HCT116 (cell line): ENCODE measurements around the gene COL16A1. TPM values are rescaled to one million over a fixed set of nuclear protein-coding genes. Genes with fewer than 3 reads are reported as not detected.

ENCODE experiments used
- ATAC-seq: fragments of 200-7000 bp; cut with Tn5 transposase; 2 replicates; pipeline ENCODE4 v1.9.1; 2020; ENCODE audit warnings: mild to moderate bottlenecking, moderate library complexity
- BruUV-seq: library from RNA; stranded (reverse); fragments of 400-500 nt; replicated peaks from 2 replicates; lab custom pipeline; 2021; lab: Mats Ljungman, UMichigan
- CTCF ChIA-PET: fragments of 300-600 bp; sonication (Branson Sonifier 250); formaldehyde crosslinking; loops from one replicate; lab custom pipeline; 2021; ENCODE audit warnings: antibody characterized with exemption; lab: Charles Lee
- POLR2A ChIA-PET: fragments of 300-600, 350-600 bp; sonication (Branson Sonifier 250); formaldehyde crosslinking; loops from one replicate; lab custom pipeline; 2021; ENCODE audit warnings: antibody characterized with exemption; lab: Charles Lee
- RAD21 ChIA-PET, 2 experiments: fragments of 300-600 bp; sonication (Branson Sonifier 250); formaldehyde crosslinking; loops; one replicate each; lab custom pipeline; 2023; ENCODE audit warnings: low total read pairs in 2 of 2; ENCODE audit not compliant: uncharacterized antibody in 2 of 2, unreplicated experiment in 2 of 2, low non-redundant PET in 1 of 2; lab: Charles Lee
- DNase-seq: peaks from one replicate; pipeline ENCODE4 v3.0.0-alpha.2; 2010; ENCODE audit warnings: low read depth, low spot score
- H2AFZ ChIP-seq: fragments of 200-600 bp; shearing (Covaris generic), sonication (generic); 2 replicates; pipeline ENCODE4 v1.6.1; 2017; ENCODE audit warnings: low read depth, mixed run types, mixed read lengths, antibody characterized with exemption, low read length; ENCODE audit not compliant: poor library complexity, severe bottlenecking
- H3K27ac ChIP-seq: 2 replicates; pipeline ENCODE4 v1.5.1; 2012; ENCODE audit warnings: low read depth, low read length
- H3K27me3 ChIP-seq: fragments of 200-600 bp; sonication (generic); 2 replicates; pipeline ENCODE4 v1.6.1; 2016; ENCODE audit warnings: mixed run types, low read length, mixed read lengths; ENCODE audit not compliant: insufficient read depth
- H3K36me3 ChIP-seq, 2 experiments: fragments of 200-500 bp in 1 of 2; fragments of 200-600 bp in 1 of 2; sonication (Bioruptor generic) in 1 of 2; sonication (generic) in 1 of 2; 2 replicates each; pipeline versions ENCODE4 v1.5.1 to v1.6.1; 2014 to 2016; ENCODE audit warnings: low read length in 2 of 2, inconsistent platforms in 1 of 2, mixed read lengths in 1 of 2, mixed run types in 1 of 2; ENCODE audit not compliant: insufficient read depth in 2 of 2, control insufficient read depth in 1 of 2
- H3K4me1 ChIP-seq, 2 experiments: fragments of 200-600 bp in 1 of 2; sonication (generic) in 1 of 2; 2 replicates each; pipeline versions ENCODE4 v1.5.1 to v1.6.1; 2012 to 2017; ENCODE audit warnings: low read length in 2 of 2, inconsistent platforms in 1 of 2, mild to moderate bottlenecking in 1 of 2, mixed read lengths in 1 of 2, mixed run types in 1 of 2, moderate library complexity in 1 of 2; ENCODE audit not compliant: insufficient read depth in 2 of 2, control insufficient read depth in 1 of 2
- H3K4me2 ChIP-seq: fragments of 200-600 bp; sonication (generic); 2 replicates; pipeline ENCODE4 v1.6.1; 2017; ENCODE audit warnings: mixed run types, low read length, mixed read lengths
- H3K4me3 ChIP-seq, 2 experiments: fragments of 200-600 bp in 1 of 2; sonication (generic) in 1 of 2; replicated peaks in 1 of 2; 2 replicates each; pipeline ENCODE4 v1.5.1; 2011 to 2016; ENCODE audit warnings: low read length in 2 of 2, control low read depth in 1 of 2, low read depth in 1 of 2, mild to moderate bottlenecking in 1 of 2, mixed read lengths in 1 of 2, mixed run types in 1 of 2
- H3K79me2 ChIP-seq: fragments of 200-600 bp; sonication (generic); 2 replicates; pipeline ENCODE4 v1.6.1; 2017; ENCODE audit warnings: mild to moderate bottlenecking, mixed run types, low read length, moderate library complexity, mixed read lengths; ENCODE audit not compliant: insufficient read depth
- H3K9ac ChIP-seq: fragments of 200-600 bp; sonication (generic); 2 replicates; pipeline ENCODE4 v1.6.1; 2016; ENCODE audit warnings: low read length, mixed read lengths
- H3K9me2 ChIP-seq: fragments of 200-600 bp; sonication (generic), shearing (Covaris generic); 2 replicates; pipeline ENCODE4 v1.6.1; 2017; ENCODE audit warnings: mixed run types, mild to moderate bottlenecking, moderate library complexity; ENCODE audit not compliant: insufficient read depth
- H3K9me3 ChIP-seq, 2 experiments: fragments of 200-500 bp in 1 of 2; fragments of 200-600 bp in 1 of 2; sonication (Bioruptor generic) in 1 of 2; sonication (generic) in 1 of 2; 2 replicates each; pipeline ENCODE4 v1.6.1; 2014 to 2017; ENCODE audit warnings: low read length in 2 of 2, mixed read lengths in 2 of 2, inconsistent platforms in 1 of 2, low read depth in 1 of 2, mild to moderate bottlenecking in 1 of 2, mixed run types in 1 of 2, moderate library complexity in 1 of 2; ENCODE audit not compliant: control insufficient read depth in 1 of 2, insufficient read depth in 1 of 2
- H4K20me1 ChIP-seq: fragments of 200-600 bp; sonication (generic), shearing (Covaris generic); 2 replicates; pipeline ENCODE4 v1.6.1; 2017; ENCODE audit warnings: mixed run types, mild to moderate bottlenecking, moderate library complexity; ENCODE audit not compliant: insufficient read depth
- ATF3 ChIP-seq: IDR thresholded peaks from 2 replicates; pipeline ENCODE4 v1.6.1; 2012
- CBX3 ChIP-seq: IDR thresholded peaks from 2 replicates; pipeline ENCODE4 v1.6.1; 2012; ENCODE audit warnings: low read depth
- CEBPB ChIP-seq: IDR thresholded peaks from 2 replicates; pipeline ENCODE4 v1.6.1; 2012; ENCODE audit warnings: low read depth
- JUND ChIP-seq: IDR thresholded peaks from 2 replicates; pipeline ENCODE4 v1.6.1; 2012
- REST ChIP-seq: IDR thresholded peaks from 2 replicates; pipeline ENCODE4 v1.6.1; 2012; ENCODE audit warnings: low read depth
- SIN3A ChIP-seq: IDR thresholded peaks from 2 replicates; pipeline ENCODE4 v1.6.1; 2012; ENCODE audit warnings: low read depth
- YY1 ChIP-seq: IDR thresholded peaks from 2 replicates; pipeline ENCODE4 v1.6.1; 2011; ENCODE audit warnings: low read length, low read depth, moderate library complexity, mild to moderate bottlenecking; ENCODE audit not compliant: insufficient replicate concordance; ENCODE audit errors: extremely low read depth
- ZBTB33 ChIP-seq: IDR thresholded peaks from 2 replicates; pipeline ENCODE4 v1.6.1; 2011; ENCODE audit warnings: mild to moderate bottlenecking, low read length, moderate library complexity; ENCODE audit not compliant: insufficient replicate concordance; ENCODE audit errors: extremely low read depth
- ZFX ChIP-seq: fragments of 450-650 bp; IDR thresholded peaks from 2 replicates; pipeline ENCODE4 v1.6.1; 2017
- intact Hi-C: fragments of 100-400 bp; cut with micrococcal nuclease; formaldehyde crosslinking; loops from 2 replicates; pipeline ENCODE4 v1.10.0; 2022
- total RNA-seq: library from RNA; stranded (reverse); gene quantifications from one replicate; pipeline ENCODE4 v1.2.1, GENCODE V29; 2021; ENCODE audit not compliant: unreplicated experiment

Gene COL16A1
- total RNA-seq, 1 experiment from 2014 or later, result 2.2 TPM

- H3K36me3 ChIP-seq, result no peaks in the 10 kb centered on the region
- H3K9me2 ChIP-seq, result no peaks in the 10 kb centered on the region
- TF ChIP-seq CBX3 (no peak), ZBTB33 (no peak), SIN3A (no peak), ZFX (no peak), JUND (no peak), YY1 (no peak), ATF3 (no peak)
- TF ChIP-seq, all 23 proteins: peak for 0
- ChIA-PET CTCF (no interaction called here), RAD21 (no interaction called here), POLR2A (no interaction called here)
- no peak overlapping the region for H3K4me2 ChIP-seq
- peaks cover 12% of the 10 kb centered on the region for H3K79me2 ChIP-seq
- DNase-seq (no peak), ATAC-seq (no peak)
- H3K9ac ChIP-seq, result no peak overlapping the region
- H3K4me3 ChIP-seq, result no peak overlapping the region
- H3K4me1 ChIP-seq, result peaks cover 6 to 18% of the 10 kb centered on the region in 2 experiments; a peak in 3 of 4 replicates
- no peaks in the 10 kb centered on the region for H4K20me1 ChIP-seq
- H3K27ac ChIP-seq, result no peak overlapping the region
- H2AFZ ChIP-seq, result no peak overlapping the region
- no TSS peak for BruUV-seq
- intact Hi-C loops, result no loop called here
- H3K9me3 ChIP-seq, result no peaks in the 10 kb centered on the region
- no peaks in the 10 kb centered on the region for H3K27me3 ChIP-seq
These were observed 55.6 kb downstream of the COL16A1 start for GRCh38 chr1:31648190-31648589.

- H3K4me2 ChIP-seq, result no peak overlapping the region
- H2AFZ ChIP-seq, result no peak overlapping the region
- ChIA-PET CTCF (no interaction called here), POLR2A (no interaction called here), RAD21 (no interaction called here)
- TF ChIP-seq REST, result no peak
- TF ChIP-seq CEBPB, result no peak
- no peak for ATAC-seq
- no peaks in the 10 kb centered on the region for H3K9me3 ChIP-seq
- H3K27me3 ChIP-seq, result no peaks in the 10 kb centered on the region
- intact Hi-C loops, result no loop called here
- no TSS peak for BruUV-seq
- no peaks in the 10 kb centered on the region for H4K20me1 ChIP-seq
- no peaks in the 10 kb centered on the region for H3K36me3 ChIP-seq
- no peak for DNase-seq
- peaks cover 23% of the 10 kb centered on the region for H3K79me2 ChIP-seq
- peaks cover 8 to 20% of the 10 kb centered on the region in 2 experiments; a peak in 3 of 4 replicates for H3K4me1 ChIP-seq
- no peak overlapping the region for H3K4me3 ChIP-seq
- H3K9ac ChIP-seq, result no peak overlapping the region
- no peak overlapping the region for H3K27ac ChIP-seq
- no peaks in the 10 kb centered on the region for H3K9me2 ChIP-seq
These were observed 56.7 kb downstream of the COL16A1 start for GRCh38 chr1:31647106-31647505.
